HK-2 (cell line): Measurements from ENCODE around the gene PCGF3.
"Not testable (repeated sequence)": the region's sequence is repeated elsewhere in the genome, so short reads cannot be mapped to it uniquely, and the experiment has no call there.

Source experiments
- DNase-seq: peaks from one replicate; pipeline ENCODE4 v3.0.0-alpha.2; 2018; ENCODE audit not compliant: unreplicated experiment

Gene PCGF3

GRCh38 chr4:740656-741282, 35.1 kb downstream of the PCGF3 start:
- DNase-seq: no peak

GRCh38 chr4:742096-742741, 36.6 kb downstream of the PCGF3 start:
- DNase-seq: no peak

- peak; percentile 77 for DNase-seq
These were observed 37.2 kb downstream of the PCGF3 start for GRCh38 chr4:742742-743311.

GRCh38 chr4:743463-744211, 38.0 kb downstream of the PCGF3 start:
- DNase-seq: no peak

- DNase-seq: no peak
These were observed 38.7 kb downstream of the PCGF3 start for GRCh38 chr4:744212-744841.

GRCh38 chr4:747546-748170, 42.0 kb downstream of the PCGF3 start:
- no peak for DNase-seq

GRCh38 chr4:748461-748860, 42.8 kb downstream of the PCGF3 start:
- DNase-seq: no peak

GRCh38 chr4:749698-750666, 44.4 kb downstream of the PCGF3 start:
- no peak for DNase-seq

- DNase-seq: no peak
These were observed 46.0 kb downstream of the PCGF3 start for GRCh38 chr4:751676-752075.

GRCh38 chr4:752196-752861, 46.7 kb downstream of the PCGF3 start:
- DNase-seq: no peak

GRCh38 chr4:753186-753585, 47.6 kb downstream of the PCGF3 start:
- DNase-seq: not testable (repeated sequence)

GRCh38 chr4:754221-755120, 48.8 kb downstream of the PCGF3 start:
- DNase-seq: no peak

GRCh38 chr4:757111-757510, 51.5 kb downstream of the PCGF3 start:
- DNase-seq: no peak

- DNase-seq: not testable (repeated sequence)
These were observed 54.2 kb downstream of the PCGF3 start for GRCh38 chr4:759810-760209.

GRCh38 chr4:760616-761015, 55.0 kb downstream of the PCGF3 start:
- DNase-seq: no peak

GRCh38 chr4:761086-761485, 55.5 kb downstream of the PCGF3 start:
- DNase-seq: no peak

- no peak for DNase-seq
These were observed 56.1 kb downstream of the PCGF3 start for GRCh38 chr4:761739-762138.

- DNase-seq: no peak
These were observed 56.9 kb downstream of the PCGF3 start for GRCh38 chr4:762211-763190.
